HepG2 (cell line): Measurements from ENCODE around the gene PXMP2. TPM values are rescaled to one million over a fixed set of nuclear protein-coding genes. Genes with fewer than 3 reads are reported as not detected.

Experiments
- AGO2 ChIP-seq: fragments of 200-400 bp; formaldehyde crosslinking; optimal IDR thresholded peaks from 2 replicates; pipeline ENCODE3; 2017; ENCODE audit warnings: mild to moderate bottlenecking, low read depth, low read length, moderate library complexity
- ATRX ChIP-seq: sonication (generic); formaldehyde crosslinking; IDR thresholded peaks from 2 replicates; pipeline ENCODE4 v1.4.0; 2020; ENCODE audit warnings: missing genetic modification reagents, borderline replicate concordance
- CCDC6 ChIP-seq: sonication (generic); formaldehyde crosslinking; IDR thresholded peaks from 2 replicates; pipeline ENCODE4 v1.8.1; 2022; ENCODE audit warnings: mild to moderate bottlenecking, missing genetic modification reagents, moderate library complexity
- CHD4 ChIP-seq: fragments of 200-600 bp; sonication (generic); IDR thresholded peaks from 2 replicates; pipeline ENCODE4 v1.7.0; 2017; ENCODE audit warnings: mild to moderate bottlenecking, low read length, borderline replicate concordance
- DNMT1 ChIP-seq: sonication (generic); formaldehyde crosslinking; IDR thresholded peaks from 2 replicates; pipeline ENCODE4 v1.5.1; 2020; ENCODE audit warnings: mild to moderate bottlenecking, missing genetic modification reagents
- GLMP ChIP-seq: sonication (generic); formaldehyde crosslinking; IDR thresholded peaks from 2 replicates; pipeline ENCODE4 v1.9.0; 2021; ENCODE audit warnings: missing genetic modification reagents, mild to moderate bottlenecking, borderline replicate concordance
- HMGA1 ChIP-seq: sonication (generic); formaldehyde crosslinking; conservative IDR thresholded peaks from 2 replicates; pipeline ENCODE4 v1.4.0; 2020; ENCODE audit warnings: missing genetic modification reagents
- MTF2 ChIP-seq: sonication (generic); formaldehyde crosslinking; IDR thresholded peaks from 2 replicates; pipeline ENCODE4 v1.5.0; 2020; ENCODE audit warnings: missing genetic modification reagents, borderline replicate concordance
- POLR2G ChIP-seq: fragments of 200-400 bp; formaldehyde crosslinking; IDR thresholded peaks from 2 replicates; pipeline ENCODE4 v1.6.1; 2018; ENCODE audit warnings: mild to moderate bottlenecking, low read depth, low read length, moderate library complexity
- RBM22 ChIP-seq: fragments of 200-400 bp; formaldehyde crosslinking; optimal IDR thresholded peaks from 2 replicates; pipeline ENCODE3; 2017; ENCODE audit warnings: mild to moderate bottlenecking, low read length, moderate library complexity
- SALL2 ChIP-seq: sonication (generic); formaldehyde crosslinking; IDR thresholded peaks from 2 replicates; pipeline ENCODE4 v1.8.1; 2023; ENCODE audit warnings: mild to moderate bottlenecking, missing genetic modification reagents, inconsistent platforms
- SP5 ChIP-seq: IDR thresholded peaks from 2 replicates; pipeline ENCODE4 v1.6.1; 2016; ENCODE audit warnings: low read depth, borderline replicate concordance
- ZBTB39 ChIP-seq: sonication (generic); formaldehyde crosslinking; IDR thresholded peaks from 2 replicates; pipeline ENCODE4 v1.5.0; 2020; ENCODE audit warnings: missing genetic modification reagents
- ZBTB43 ChIP-seq: sonication (generic); formaldehyde crosslinking; conservative IDR thresholded peaks from 2 replicates; pipeline ENCODE4 v1.4.0; 2020; ENCODE audit warnings: missing genetic modification reagents
- ZNF331 ChIP-seq: sonication (generic); formaldehyde crosslinking; IDR thresholded peaks from 2 replicates; pipeline ENCODE4 v1.4.0; 2020; ENCODE audit warnings: missing genetic modification reagents
- polyA plus RNA-seq, 8 experiments: library from polyadenylated mRNA; depleted of rRNA in 3 of 8; stranded (reverse) in 7 of 8; unstranded in 1 of 8; fragments of >200 nt; fragmentation: Illumina TruSeq in 4 of 8; extraction: Trizol in 4 of 8; gene quantifications; 2 replicates each; pipeline versions ENCODE4 v1.2.1 to v1.2.3, GENCODE V29; 2011 to 2016; ENCODE audit warnings: low read depth in 4 of 8, missing spikeins in 1 of 8, mixed read lengths in 1 of 8; ENCODE audit not compliant: insufficient read depth in 1 of 8
- total RNA-seq, 5 experiments: library from RNA; depleted of rRNA; stranded (reverse); fragments of >200 nt; fragmentation: Illumina TruSeq; extraction: Trizol; gene quantifications; 2 replicates each; pipeline ENCODE4 v1.2.3, GENCODE V29; 2016; ENCODE audit warnings: low read depth in 1 of 5

The PXMP2 gene
- total and polyA plus RNA-seq, 2 of the 13 experiments (the other 11 are each of a cell fraction or from before 2014, with no cell fraction given) = 25.5 to 42.9 TPM

- TF ChIP-seq ZBTB43 (CRISPR knock-in tag) (no peak), HMGA1 (CRISPR knock-in tag) (no peak), CCDC6 (CRISPR knock-in tag) (no peak), MTF2 (CRISPR knock-in tag) (no peak), AGO2 (peak; percentile 87), ATRX (CRISPR knock-in tag) (no peak), RBM22 (peak; percentile 34), DNMT1 (CRISPR knock-in tag) (no peak), SALL2 (CRISPR knock-in tag) (no peak), ZBTB39 (no peak), SP5 (CRISPR knock-in tag) (no peak), ZNF331 (CRISPR knock-in tag) (no peak), GLMP (CRISPR knock-in tag) (no peak), POLR2G (peak; percentile 42; the same call in 1 of the 2 replicates), CHD4 (no peak)
- TF ChIP-seq, all 625 proteins: peak for 3
These were observed 35.8 kb downstream of the PXMP2 start (continued) for GRCh38 chr12:132723015-132723763.
